Mammary epithelial cell (primary cell): ENCODE data around the gene EPHB2.

Experiments used
- CTCF ChIP-seq, 2 donors: IDR thresholded peaks in 1 of 2; conservative IDR thresholded peaks in 1 of 2; 2 replicates each; pipeline ENCODE4 v1.5.1; 2011 to 2012; ENCODE audit warnings: inconsistent platforms in 2 of 2, low read length in 2 of 2, mild to moderate bottlenecking in 2 of 2, control low read depth in 1 of 2, low read depth in 1 of 2; ENCODE audit not compliant: insufficient read depth in 1 of 2; ENCODE audit errors: extremely low read depth in 1 of 2
- EZH2 ChIP-seq: IDR thresholded peaks from 2 replicates; pipeline ENCODE4 v1.6.1; 2012; ENCODE audit warnings: low read length, inconsistent platforms, borderline replicate concordance

GRCh38 chr1:22741118-22741517, 30.5 kb downstream of the EPHB2 start:
- TF ChIP-seq CTCF (conservative IDR thresholded peaks at IDR 0.05 in 1 of 2, IDR thresholded peaks at IDR 0.05 in 1 of 2; ENCODE audit: extremely low read depth in 1 of 2, insufficient read depth in 1 of 2, low read depth in 1 of 2, low read length in 2 of 2) (no peak), EZH2 (no peak)
